ENCODE data around the gene CRELD1.

The CRELD1 gene, protein sequence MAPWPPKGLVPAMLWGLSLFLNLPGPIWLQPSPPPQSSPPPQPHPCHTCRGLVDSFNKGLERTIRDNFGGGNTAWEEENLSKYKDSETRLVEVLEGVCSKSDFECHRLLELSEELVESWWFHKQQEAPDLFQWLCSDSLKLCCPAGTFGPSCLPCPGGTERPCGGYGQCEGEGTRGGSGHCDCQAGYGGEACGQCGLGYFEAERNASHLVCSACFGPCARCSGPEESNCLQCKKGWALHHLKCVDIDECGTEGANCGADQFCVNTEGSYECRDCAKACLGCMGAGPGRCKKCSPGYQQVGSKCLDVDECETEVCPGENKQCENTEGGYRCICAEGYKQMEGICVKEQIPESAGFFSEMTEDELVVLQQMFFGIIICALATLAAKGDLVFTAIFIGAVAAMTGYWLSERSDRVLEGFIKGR

DNA sequence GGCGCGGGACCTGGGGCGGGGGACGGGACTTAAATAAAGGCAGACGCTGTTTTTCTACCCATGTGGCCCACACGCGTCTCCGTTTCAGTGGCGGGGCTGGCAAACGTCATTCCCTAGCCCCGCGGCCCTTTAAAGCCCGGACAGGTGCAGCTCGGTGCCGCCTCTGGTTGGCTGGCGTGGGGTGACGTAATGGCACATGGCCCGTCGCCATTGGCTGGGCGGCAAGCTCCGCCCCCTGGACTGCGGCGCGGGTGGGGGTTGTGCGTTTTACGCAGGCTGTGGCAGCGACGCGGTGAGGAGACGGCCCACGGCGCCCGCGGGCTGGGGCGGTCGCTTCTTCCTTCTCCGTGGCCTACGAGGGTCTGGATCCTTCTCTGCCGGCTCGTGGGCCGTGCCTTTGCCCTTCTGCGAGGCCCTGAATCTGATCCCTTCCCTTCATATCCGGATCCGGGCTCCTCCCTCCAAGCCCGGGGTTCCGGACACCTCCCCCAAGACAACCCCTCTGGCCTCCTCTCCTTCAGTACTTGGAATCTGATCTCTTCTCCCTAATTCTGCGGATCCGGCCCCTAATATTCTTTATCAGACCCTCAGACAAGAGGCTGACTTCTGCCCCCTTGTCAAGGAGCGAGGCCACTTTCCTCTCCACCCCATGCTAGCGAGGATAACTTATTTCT is at the start of gene CRELD1:
Gene CRELD1, plus strand, starts transcription at position 274 of the 674 bp plus-strand sequence. CDS start 605 bp downstream, outside the sequence.
- Histone ChIP-seq H3K9me3 (replicated peaks in 1 of 11) (no peaks in the 10 kb centered on the region), H3K27me3 (no peaks in the 10 kb centered on the region)

DNA sequence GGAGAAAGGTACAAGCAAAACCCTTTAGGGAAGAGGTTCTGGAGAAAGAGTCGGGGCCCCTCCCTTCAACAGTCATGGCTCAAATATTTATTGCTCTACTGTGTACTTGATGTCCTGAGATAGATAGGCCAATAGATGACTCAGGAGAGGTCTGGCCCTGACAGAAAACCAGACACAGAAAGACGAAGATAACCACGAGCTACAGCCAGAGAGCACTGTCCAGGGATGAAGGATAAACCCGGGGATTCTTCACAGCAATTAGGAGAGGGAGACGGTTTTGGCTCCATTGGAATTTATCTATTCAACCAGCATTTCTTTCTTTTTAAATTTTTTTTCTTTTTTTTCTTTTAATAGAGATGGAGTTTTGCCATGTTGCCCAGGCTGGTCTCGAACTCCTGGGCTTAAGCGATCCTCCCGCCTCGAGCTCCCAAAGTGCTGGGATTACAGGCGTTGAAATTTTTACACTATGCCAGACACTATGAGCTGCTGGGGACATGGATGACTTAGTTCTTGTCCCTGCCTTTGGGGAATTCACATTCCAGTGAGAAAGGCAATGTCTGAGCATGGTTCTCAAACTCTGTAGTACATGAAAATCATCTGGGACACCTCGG is 49.0 kb upstream of the CRELD1 start:
- Histone ChIP-seq H3K4me2 (no peak overlapping the region), H3K9ac (no peak overlapping the region)

More for the DNA sequence above, at the start of gene CRELD1:
- Histone ChIP-seq H4K20me1 (peaks cover 0 to 12% (median 0%) of the 10 kb centered on the region in 11 experiments; a peak in 2 of 22 replicates), H3K27ac (peak within 1 kb of the TSS; percentile 87 to 97 (median 93)), H3K4me2 (peak within 1 kb of the TSS; percentile 94 to 100 (median 99)), H3K4me1 (peaks cover 29 to 37% (median 32%) of the 10 kb centered on the region in 10 experiments), H3K4me3 (peak within 1 kb of the TSS; percentile 67 to 81 (median 72)), H3K36me3 (peaks cover 15 to 36% (median 28%) of the 10 kb centered on the region in 11 experiments; a peak in 21 of 22 replicates), H3K9ac (peak within 1 kb of the TSS; percentile 86 to 97 (median 91))
- no peak for TF ChIP-seq Cebpa-rat (IDR thresholded peaks at IDR 0.05)

GRCh38 chr3:9886328-9886727 is 47.3 kb upstream of the CRELD1 start:
- no peak for TF ChIP-seq Cebpa-rat (IDR thresholded peaks at IDR 0.05)
- H3K27ac ChIP-seq: no peak overlapping the region

More for the DNA sequence above, 49.0 kb upstream of the CRELD1 start:
- Histone ChIP-seq H4K20me1 (no peaks in the 10 kb centered on the region), H3K27ac (no peak overlapping the region), H3K9me3 (replicated peaks in 1 of 11) (no peaks in the 10 kb centered on the region), H3K4me1 (peaks cover 0 to 12% (median 6%) of the 10 kb centered on the region in 10 experiments; a peak in 12 of 20 replicates), H3K27me3 (no peaks in the 10 kb centered on the region), H3K36me3 (no peaks in the 10 kb centered on the region), H3K4me3 (no peak overlapping the region)
- TF ChIP-seq Cebpa-rat (IDR thresholded peaks at IDR 0.05): no peak

GRCh38 chr3:9887480-9887879 is 46.2 kb upstream of the CRELD1 start:
- no peak overlapping the region for H3K4me2 ChIP-seq
- no peak overlapping the region for H3K27ac ChIP-seq
- H3K4me3 ChIP-seq: no peak overlapping the region
- H3K4me1 ChIP-seq: peaks cover 17 to 31% (median 24%) of the 10 kb centered on the region in 10 experiments
- H3K27me3 ChIP-seq: no peaks in the 10 kb centered on the region
- no peak for TF ChIP-seq Cebpa-rat (IDR thresholded peaks at IDR 0.05)
- no peak overlapping the region for H3K9ac ChIP-seq
- peaks cover 4 to 10% (median 9%) of the 10 kb centered on the region in 11 experiments; a peak in 21 of 22 replicates for H3K36me3 ChIP-seq
- peaks cover 0 to 11% (median 5%) of the 10 kb centered on the region in 11 experiments; a peak in 12 of 22 replicates for H4K20me1 ChIP-seq
- no peaks in the 10 kb centered on the region for H3K9me3 ChIP-seq (replicated peaks in 1 of 11)

More at GRCh38 chr3:9886328-9886727, 47.3 kb upstream of the CRELD1 start:
- no peak overlapping the region for H3K4me3 ChIP-seq
- H3K36me3 ChIP-seq: no peaks in the 10 kb centered on the region
- H3K4me1 ChIP-seq: peaks cover 6 to 19% (median 12%) of the 10 kb centered on the region in 10 experiments; a peak in 18 of 20 replicates
- no peaks in the 10 kb centered on the region for H4K20me1 ChIP-seq
- no peaks in the 10 kb centered on the region for H3K27me3 ChIP-seq
- no peaks in the 10 kb centered on the region for H3K9me3 ChIP-seq (replicated peaks in 1 of 11)
- H3K9ac ChIP-seq: no peak overlapping the region
- H3K4me2 ChIP-seq: no peak overlapping the region

DNA sequence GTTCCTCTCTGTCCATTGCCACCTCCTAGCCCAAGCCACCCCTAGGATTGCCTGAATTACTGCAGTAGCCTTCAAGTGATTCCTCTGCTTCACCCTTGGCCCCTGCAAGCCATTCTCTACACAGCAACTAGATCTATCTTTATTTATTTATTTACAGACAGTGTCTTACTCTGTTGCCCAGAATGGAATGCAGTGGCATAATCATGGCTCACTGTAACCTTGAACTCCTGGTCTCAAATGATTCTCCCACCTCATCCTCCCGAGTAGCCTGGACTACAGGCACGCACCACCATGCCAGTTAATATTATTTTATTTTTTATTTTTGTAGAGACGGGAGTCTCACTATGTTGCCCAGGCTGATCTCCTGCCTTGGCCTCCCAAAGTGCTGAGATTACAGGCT is 45.1 kb upstream of the CRELD1 start:
- peaks cover 0 to 22% (median 16%) of the 10 kb centered on the region in 11 experiments; a peak in 17 of 22 replicates for H4K20me1 ChIP-seq
- H3K9me3 ChIP-seq (replicated peaks in 1 of 11): no peaks in the 10 kb centered on the region
- H3K27ac ChIP-seq: no peak overlapping the region
- H3K36me3 ChIP-seq: peaks cover 15 to 21% (median 19%) of the 10 kb centered on the region in 11 experiments
- no peak overlapping the region for H3K4me3 ChIP-seq
- H3K4me2 ChIP-seq: peak overlapping the region in 4 of 11 experiments; percentile 1 to 22 (median 14); a peak in 5 of 22 replicates
- no peak overlapping the region for H3K9ac ChIP-seq
- peaks cover 27 to 41% (median 31%) of the 10 kb centered on the region in 10 experiments for H3K4me1 ChIP-seq
- H3K27me3 ChIP-seq: no peaks in the 10 kb centered on the region
- no peak for TF ChIP-seq Cebpa-rat (IDR thresholded peaks at IDR 0.05)

GRCh38 chr3:9889405-9889804 is 44.2 kb upstream of the CRELD1 start:
- Histone ChIP-seq H3K4me1 (peaks cover 33 to 50% (median 38%) of the 10 kb centered on the region in 10 experiments), H4K20me1 (peaks cover 0 to 31% (median 23%) of the 10 kb centered on the region in 11 experiments; a peak in 17 of 22 replicates), H3K9ac (no peak overlapping the region), H3K27me3 (no peaks in the 10 kb centered on the region), H3K27ac (no peak overlapping the region; a peak in 1 of 22 replicates), H3K4me3 (no peak overlapping the region), H3K9me3 (replicated peaks in 1 of 11) (no peaks in the 10 kb centered on the region), H3K36me3 (peaks cover 18 to 29% (median 27%) of the 10 kb centered on the region in 11 experiments), H3K4me2 (peak overlapping the region in 5 of 11 experiments; percentile 1 to 70 (median 18); a peak in 6 of 22 replicates)
- peak in 2 of 11 experiments; percentile 34 to 42; a peak in 2 of 22 replicates for TF ChIP-seq Cebpa-rat (IDR thresholded peaks at IDR 0.05)

DNA sequence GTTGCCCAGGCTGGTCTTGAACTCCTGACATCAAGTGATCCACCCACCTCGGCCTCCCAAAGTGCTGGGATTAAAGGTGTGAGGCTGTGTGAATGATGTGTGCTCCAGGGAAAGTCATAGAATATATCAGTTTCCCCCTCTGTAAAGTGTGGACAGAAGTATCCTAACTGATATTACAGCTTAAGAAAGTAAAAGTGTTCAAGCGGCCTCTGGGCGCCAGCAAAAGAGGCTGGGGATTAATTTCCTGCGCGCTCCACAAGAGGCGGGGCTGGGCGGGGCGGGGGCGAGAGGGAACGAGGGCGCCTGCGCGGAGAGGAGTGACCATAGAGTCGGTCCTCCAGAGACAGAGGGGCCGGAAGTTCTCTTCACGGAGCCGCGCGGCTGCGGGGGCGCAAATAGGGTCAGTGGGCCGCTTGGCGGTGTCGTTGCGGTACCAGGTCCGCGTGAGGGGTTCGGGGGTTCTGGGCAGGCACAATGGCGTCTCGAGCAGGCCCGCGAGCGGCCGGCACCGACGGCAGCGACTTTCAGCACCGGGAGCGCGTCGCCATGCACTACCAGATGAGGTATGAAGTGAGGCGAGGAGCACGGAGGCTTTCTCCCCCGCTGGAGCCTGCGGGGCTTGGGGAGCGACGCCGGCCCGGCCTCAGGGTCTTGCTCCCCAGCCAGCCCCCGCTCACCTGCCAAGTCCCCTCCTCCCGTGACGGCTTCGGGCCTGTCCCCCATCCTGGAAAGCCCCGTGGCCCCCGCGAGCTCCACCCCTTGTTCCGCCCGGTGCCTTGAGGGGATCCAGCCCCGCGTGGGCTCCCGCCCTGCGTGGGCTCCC is 43.2 kb upstream of the CRELD1 start, which contains the start of gene JAGN1:
Gene JAGN1, plus strand, starts transcription at position 362 of the 823 bp plus-strand sequence. Its CDS starts 113 bp downstream, at position 475.
- Histone ChIP-seq H3K4me2 (peak within 1 kb of the TSS; percentile 69 to 94 (median 83)), H3K27ac (peak within 1 kb of the TSS; percentile 93 to 99 (median 97)), H3K36me3 (peaks cover 22 to 38% (median 34%) of the 10 kb centered on the region in 11 experiments), H3K4me3 (peak within 1 kb of the TSS; percentile 79 to 98 (median 94)), H4K20me1 (peaks cover 0 to 41% (median 34%) of the 10 kb centered on the region in 11 experiments; a peak in 18 of 22 replicates), H3K27me3 (no peaks in the 10 kb centered on the region), H3K4me1 (peaks cover 41 to 60% (median 49%) of the 10 kb centered on the region in 10 experiments), H3K9me3 (replicated peaks in 1 of 11) (no peaks in the 10 kb centered on the region), H3K9ac (peak within 1 kb of the TSS; percentile 93 to 100 (median 98))
- no peak for TF ChIP-seq Cebpa-rat (IDR thresholded peaks at IDR 0.05)

All from BLaER1 treated with 17β-estradiol and CSF1 and Interleukin-3, amounts not matched to agents 10 nM and 100 nM (cell line).